HEK293T (cell line): ENCODE measurements around the gene MB.

Source experiments
- BHLHE40 ChIP-seq: fragments of 450-650 bp; IDR thresholded peaks from 2 replicates; pipeline ENCODE4 v1.6.1; 2016; ENCODE audit warnings: mild to moderate bottlenecking, moderate library complexity, borderline replicate concordance
- FOXM1 ChIP-seq: fragments of 450-650 bp; IDR thresholded peaks from 2 replicates; pipeline ENCODE4 v1.6.1; 2017; ENCODE audit warnings: mild to moderate bottlenecking, borderline replicate concordance
- LEF1 ChIP-seq: fragments of 450-650 bp; IDR thresholded peaks from 2 replicates; pipeline ENCODE4 v1.6.1; 2017; ENCODE audit warnings: mild to moderate bottlenecking, borderline replicate concordance
- SP1 ChIP-seq: fragments of 450-650 bp; IDR thresholded peaks from 2 replicates; pipeline ENCODE4 v1.6.1; 2017

- TF ChIP-seq BHLHE40, result no peak
- TF ChIP-seq FOXM1, result no peak
- TF ChIP-seq SP1, result no peak
- TF ChIP-seq LEF1, result no peak
Observed at GRCh38 chr22:35621451-35621850, 4.3 kb upstream of the MB start.
